ENCODE results near the gene BCAS3.

Gene BCAS3

GRCh38 chr17:61387511-61388305 is 710.1 kb downstream of the BCAS3 start:
- peaks cover 4% of the 10 kb centered on the region for H3K4me1 ChIP-seq (ENCODE audit: control insufficient read depth, insufficient read depth, low read length, poor library complexity, severe bottlenecking)
- no peaks in the 10 kb centered on the region for H3K36me3 ChIP-seq (ENCODE audit: control insufficient read depth, insufficient read depth, low read length)
- H3K27me3 ChIP-seq (replicated peaks; ENCODE audit: control insufficient read depth, insufficient read depth, low read length, poor library complexity, severe bottlenecking), result no peaks in the 10 kb centered on the region
- no peaks in the 10 kb centered on the region for H3K9me3 ChIP-seq (ENCODE audit: control insufficient read depth, low read length)
- DNase-seq, result no peak
- no peak overlapping the region for H3K4me3 ChIP-seq (ENCODE audit: insufficient read depth, low read depth, low read length, poor library complexity, severe bottlenecking)
- H3K27ac ChIP-seq (ENCODE audit: insufficient read depth, low read length, poor library complexity, severe bottlenecking), result no peak overlapping the region

GRCh38 chr17:61388561-61389356 is 711.1 kb downstream of the BCAS3 start:
- no peak for DNase-seq
- Histone ChIP-seq H3K4me1 (ENCODE audit: control insufficient read depth, insufficient read depth, low read length, poor library complexity, severe bottlenecking) (peaks cover 4% of the 10 kb centered on the region), H3K4me3 (ENCODE audit: insufficient read depth, low read depth, low read length, poor library complexity, severe bottlenecking) (no peak overlapping the region), H3K36me3 (ENCODE audit: control insufficient read depth, insufficient read depth, low read length) (no peaks in the 10 kb centered on the region), H3K27ac (ENCODE audit: insufficient read depth, low read length, poor library complexity, severe bottlenecking) (no peak overlapping the region), H3K27me3 (replicated peaks; ENCODE audit: control insufficient read depth, insufficient read depth, low read length, poor library complexity, severe bottlenecking) (no peaks in the 10 kb centered on the region), H3K9me3 (ENCODE audit: control insufficient read depth, low read length) (no peaks in the 10 kb centered on the region)

GRCh38 chr17:61389670-61390478 is 712.2 kb downstream of the BCAS3 start:
- DNase-seq, result peak in 1 of 3 donors; percentile 14
- no peaks in the 10 kb centered on the region for H3K27me3 ChIP-seq (replicated peaks; ENCODE audit: control insufficient read depth, insufficient read depth, low read length, poor library complexity, severe bottlenecking)
- no peak overlapping the region for H3K27ac ChIP-seq (ENCODE audit: insufficient read depth, low read length, poor library complexity, severe bottlenecking)

DNA sequence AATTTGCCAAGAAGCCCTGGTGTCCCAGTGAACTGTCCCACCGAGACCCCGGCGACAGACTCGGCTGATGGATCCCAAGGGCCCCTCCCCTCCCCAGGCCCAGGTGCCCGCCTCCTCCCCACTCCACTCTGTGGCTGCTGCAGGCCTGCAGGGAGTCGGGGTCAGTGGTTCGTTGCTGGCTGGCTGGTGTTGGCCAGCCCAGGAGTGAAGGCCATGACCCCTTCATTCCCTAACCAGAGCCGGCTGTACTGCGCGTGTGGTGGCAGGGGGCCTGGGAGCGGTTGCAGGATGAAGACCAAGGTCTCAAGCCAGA is 712.8 kb downstream of the BCAS3 start:
- DNase-seq, result no peak
- Histone ChIP-seq H3K36me3 (ENCODE audit: control insufficient read depth, insufficient read depth, low read length) (no peaks in the 10 kb centered on the region), H3K27me3 (replicated peaks; ENCODE audit: control insufficient read depth, insufficient read depth, low read length, poor library complexity, severe bottlenecking) (no peaks in the 10 kb centered on the region), H3K27ac (ENCODE audit: insufficient read depth, low read length, poor library complexity, severe bottlenecking) (no peak overlapping the region), H3K4me1 (ENCODE audit: control insufficient read depth, insufficient read depth, low read length, poor library complexity, severe bottlenecking) (peaks cover 4% of the 10 kb centered on the region), H3K4me3 (ENCODE audit: insufficient read depth, low read depth, low read length, poor library complexity, severe bottlenecking) (no peak overlapping the region), H3K9me3 (ENCODE audit: control insufficient read depth, low read length) (no peaks in the 10 kb centered on the region)

More at GRCh38 chr17:61389670-61390478, 712.2 kb downstream of the BCAS3 start:
- Histone ChIP-seq H3K4me1 (ENCODE audit: control insufficient read depth, insufficient read depth, low read length, poor library complexity, severe bottlenecking) (peaks cover 4% of the 10 kb centered on the region), H3K9me3 (ENCODE audit: control insufficient read depth, low read length) (no peaks in the 10 kb centered on the region), H3K4me3 (ENCODE audit: insufficient read depth, low read depth, low read length, poor library complexity, severe bottlenecking) (no peak overlapping the region), H3K36me3 (ENCODE audit: control insufficient read depth, insufficient read depth, low read length) (no peaks in the 10 kb centered on the region)

- no peak overlapping the region for H3K27ac ChIP-seq (ENCODE audit: insufficient read depth, low read length, poor library complexity, severe bottlenecking)
- H3K4me1 ChIP-seq (ENCODE audit: control insufficient read depth, insufficient read depth, low read length, poor library complexity, severe bottlenecking), result peaks cover 8% of the 10 kb centered on the region
- no peaks in the 10 kb centered on the region for H3K9me3 ChIP-seq (ENCODE audit: control insufficient read depth, low read length)
- H3K27me3 ChIP-seq (replicated peaks; ENCODE audit: control insufficient read depth, insufficient read depth, low read length, poor library complexity, severe bottlenecking), result peaks cover 6% of the 10 kb centered on the region
- H3K36me3 ChIP-seq (ENCODE audit: control insufficient read depth, insufficient read depth, low read length), result no peaks in the 10 kb centered on the region
- no peak overlapping the region for H3K4me3 ChIP-seq (ENCODE audit: insufficient read depth, low read depth, low read length, poor library complexity, severe bottlenecking)
- no peak for DNase-seq
Observed at GRCh38 chr17:61391595-61392291, 714.1 kb downstream of the BCAS3 start.

DNA sequence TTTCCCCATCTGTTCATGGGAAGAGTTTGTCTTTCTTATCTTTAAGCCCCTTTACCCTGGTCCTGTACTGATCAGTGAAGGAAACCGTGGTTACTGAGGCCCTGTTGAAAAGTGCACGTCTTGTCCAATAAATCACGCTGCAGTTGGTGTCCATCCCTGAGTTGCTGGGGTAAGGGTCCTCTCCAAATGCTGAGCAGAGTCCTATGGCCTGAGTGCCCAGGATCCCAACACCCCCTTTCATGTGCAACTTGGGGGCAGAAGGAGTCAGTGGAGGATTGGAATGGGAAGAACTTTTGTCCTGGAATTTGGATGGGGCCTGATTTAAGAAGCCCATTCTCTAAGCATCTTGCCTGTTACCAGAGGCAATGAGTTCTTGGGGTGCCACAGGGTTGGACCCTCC is 715.0 kb downstream of the BCAS3 start:
- no peak overlapping the region for H3K4me3 ChIP-seq (ENCODE audit: insufficient read depth, low read depth, low read length, poor library complexity, severe bottlenecking)
- DNase-seq, result no peak
- H3K27me3 ChIP-seq (replicated peaks; ENCODE audit: control insufficient read depth, insufficient read depth, low read length, poor library complexity, severe bottlenecking), result peaks cover 15% of the 10 kb centered on the region
- no peaks in the 10 kb centered on the region for H3K36me3 ChIP-seq (ENCODE audit: control insufficient read depth, insufficient read depth, low read length)
- no peaks in the 10 kb centered on the region for H3K9me3 ChIP-seq (ENCODE audit: control insufficient read depth, low read length)
- H3K27ac ChIP-seq (ENCODE audit: insufficient read depth, low read length, poor library complexity, severe bottlenecking), result no peak overlapping the region
- peaks cover 15% of the 10 kb centered on the region for H3K4me1 ChIP-seq (ENCODE audit: control insufficient read depth, insufficient read depth, low read length, poor library complexity, severe bottlenecking)

DNA sequence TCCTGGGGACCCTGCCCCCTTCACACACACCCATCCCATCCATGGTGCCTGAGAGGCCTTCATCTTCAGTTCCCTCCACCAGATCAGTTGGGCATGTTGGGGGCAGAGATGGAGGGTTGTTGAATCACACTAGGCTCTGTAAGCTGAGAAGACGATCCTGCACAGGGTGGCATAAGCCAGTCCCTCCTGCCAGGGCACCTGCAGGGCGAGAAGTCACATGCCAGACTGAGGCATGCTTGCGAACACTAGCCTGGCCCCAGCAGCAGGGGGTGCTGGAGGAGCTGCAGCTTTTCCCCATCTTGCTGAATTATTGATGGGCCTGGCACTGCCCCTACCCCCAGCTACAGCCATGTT is 715.9 kb downstream of the BCAS3 start:
- Histone ChIP-seq H3K36me3 (ENCODE audit: control insufficient read depth, insufficient read depth, low read length) (no peaks in the 10 kb centered on the region), H3K9me3 (ENCODE audit: control insufficient read depth, low read length) (no peaks in the 10 kb centered on the region), H3K4me1 (ENCODE audit: control insufficient read depth, insufficient read depth, low read length, poor library complexity, severe bottlenecking) (peaks cover 22% of the 10 kb centered on the region), H3K4me3 (ENCODE audit: insufficient read depth, low read depth, low read length, poor library complexity, severe bottlenecking) (no peak overlapping the region), H3K27me3 (replicated peaks; ENCODE audit: control insufficient read depth, insufficient read depth, low read length, poor library complexity, severe bottlenecking) (peaks cover 23% of the 10 kb centered on the region), H3K27ac (ENCODE audit: insufficient read depth, low read length, poor library complexity, severe bottlenecking) (no peak overlapping the region)
- no peak for DNase-seq

DNA sequence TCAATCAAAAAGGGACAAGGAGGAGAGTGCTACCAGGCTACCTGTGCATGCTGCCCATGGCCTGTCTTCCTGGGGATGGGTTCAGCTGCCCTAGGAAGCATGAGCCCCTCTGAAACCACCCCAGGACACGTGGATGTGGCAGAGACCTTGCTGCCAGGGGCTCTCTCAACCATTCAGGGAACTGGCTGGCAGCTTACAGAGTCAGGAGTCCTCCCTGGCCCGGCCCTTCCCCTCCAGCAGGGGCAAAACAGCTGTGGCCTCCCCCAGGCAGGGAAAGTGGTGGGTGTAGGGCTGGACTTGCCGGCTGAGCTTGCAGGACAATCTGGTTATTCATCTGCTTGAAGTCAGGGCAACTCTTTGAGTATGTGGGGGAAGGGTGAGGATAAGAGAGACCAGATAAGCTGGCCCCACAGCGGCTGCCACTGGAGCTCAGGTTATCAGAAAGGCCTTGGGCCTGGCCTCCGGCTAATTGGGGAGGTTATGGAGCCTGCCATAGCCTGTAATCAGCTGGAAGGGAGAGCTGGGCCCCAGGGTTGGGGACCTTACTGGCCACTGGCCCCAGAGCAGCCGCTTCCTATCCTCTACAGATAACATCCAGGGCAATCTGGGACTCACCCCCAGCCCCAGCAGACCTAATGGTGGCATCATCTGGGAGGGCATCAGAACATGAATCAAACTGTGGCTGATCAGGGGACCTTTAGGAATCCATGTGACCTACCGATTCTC is 716.4 kb downstream of the BCAS3 start:
- Histone ChIP-seq H3K36me3 (ENCODE audit: control insufficient read depth, insufficient read depth, low read length) (no peaks in the 10 kb centered on the region), H3K27me3 (replicated peaks; ENCODE audit: control insufficient read depth, insufficient read depth, low read length, poor library complexity, severe bottlenecking) (peaks cover 28% of the 10 kb centered on the region), H3K4me3 (ENCODE audit: insufficient read depth, low read depth, low read length, poor library complexity, severe bottlenecking) (no peak overlapping the region), H3K9me3 (ENCODE audit: control insufficient read depth, low read length) (no peaks in the 10 kb centered on the region), H3K27ac (ENCODE audit: insufficient read depth, low read length, poor library complexity, severe bottlenecking) (no peak overlapping the region), H3K4me1 (ENCODE audit: control insufficient read depth, insufficient read depth, low read length, poor library complexity, severe bottlenecking) (peaks cover 28% of the 10 kb centered on the region)
- DNase-seq, result no peak

Measured in effector memory CD4-positive, alpha-beta T cell (primary cell).